Measurements from ENCODE around the gene ERN1.

- TF ChIP-seq CTCF (conservative IDR thresholded peaks at IDR 0.05 in 1 of 2, IDR thresholded peaks at IDR 0.05 in 1 of 2; ENCODE audit: low read depth in 1 of 2, low read length in 2 of 2) (no peak), EZH2 (IDR thresholded peaks at IDR 0.05; ENCODE audit: low read length, missing control alignments) (no peak)
Observed at GRCh38 chr17:64145751-64146417, 15.9 kb upstream of the ERN1 start.
